AG04450 (cell line): ENCODE measurements around the gene HPRT1. TPM values are rescaled to one million over a fixed set of nuclear protein-coding genes. Genes with fewer than 3 reads are reported as not detected.
A peak's percentile ranks its signal among the peaks of the same experiment; 100 is the strongest.

Experiments
- CTCF ChIA-PET: fragments of 300-600, 350-600 bp; formaldehyde crosslinking; extraction: SDS; loops from one replicate; lab custom pipeline; 2022; ENCODE audit warnings: antibody characterized with exemption, inconsistent platforms; lab: Charles Lee
- POLR2A ChIA-PET: fragments of 350-600 bp; formaldehyde crosslinking; extraction: SDS; loops from one replicate; lab custom pipeline; 2021; ENCODE audit warnings: antibody characterized with exemption, inconsistent platforms; lab: Yijun Ruan, JAX
- DNase-seq: peaks from one replicate; pipeline ENCODE4 v3.0.0-alpha.2; 2011; ENCODE audit warnings: low read depth, low spot score
- H3K27ac ChIP-seq: one replicate; pipeline ENCODE4 v1.5.1; 2012; ENCODE audit warnings: low read depth, low read length, control low read depth
- H3K27me3 ChIP-seq: one replicate; pipeline ENCODE4 v1.6.0; 2012; ENCODE audit warnings: low read length; ENCODE audit not compliant: control insufficient read depth, insufficient read depth
- H3K4me3 ChIP-seq: 2 replicates; pipeline ENCODE4 v1.5.1; 2011; ENCODE audit warnings: mild to moderate bottlenecking, low read depth, low read length, control low read depth
- H3K9me3 ChIP-seq: 2 replicates; pipeline ENCODE4 v1.5.1; 2012; ENCODE audit warnings: low read length; ENCODE audit not compliant: control insufficient read depth, insufficient read depth
- CTCF ChIP-seq: IDR thresholded peaks from 2 replicates; pipeline ENCODE4 v1.5.1; 2011; ENCODE audit warnings: low read depth, low read length, control low read depth, inconsistent platforms
- polyA plus RNA-seq: library from polyadenylated mRNA; depleted of rRNA; stranded (reverse); fragments of >200 nt; gene quantifications from 2 replicates; pipeline ENCODE4 v1.2.3, GENCODE V29; 2011; rRNA removed
- small RNA-seq: library from RNA; depleted of rRNA; stranded (forward); fragments of <200 nt; gene quantifications from one replicate; pipeline ENCODE3, GENCODE V24; 2012; ENCODE audit warnings: low read depth; ENCODE audit not compliant: insufficient read length

The HPRT1 gene
- polyA plus RNA-seq, 1 experiment: 32.8 TPM

DNA sequence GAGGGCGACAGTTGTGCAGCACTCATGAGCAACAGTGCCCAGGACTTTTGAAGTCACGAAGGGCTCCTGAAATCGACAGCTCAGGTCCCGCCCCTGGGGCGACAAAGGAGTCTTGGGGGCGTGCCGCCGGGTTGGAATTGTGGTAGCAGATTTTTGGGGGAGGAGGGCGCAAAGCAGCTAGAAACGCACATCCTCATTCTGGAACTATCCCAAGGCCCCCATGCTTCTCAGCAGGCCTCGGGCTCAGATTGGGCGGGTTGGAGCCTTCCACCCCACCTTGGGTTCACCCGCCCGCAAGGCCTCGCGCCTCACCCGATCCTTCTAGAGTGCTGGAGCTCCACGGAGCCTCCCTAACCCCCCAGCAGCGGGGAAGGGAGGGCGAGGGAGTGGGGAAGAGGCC is 85.5 kb downstream of the HPRT1 start:
- Histone ChIP-seq H3K27me3 (no peaks in the 10 kb centered on the region), H3K4me3 (peak overlapping the region; percentile 13), H3K27ac (peak overlapping the region; percentile 52), H3K9me3 (peaks cover 9% of the 10 kb centered on the region; the same call in 1 of the 2 replicates)
- no peak for DNase-seq
- POLR2A ChIA-PET: interaction anchor here (0.6 to 2.7 kb wide), 4 partner anchors 24 to 86 kb away, joined by 3 to 11 read pairs (median 6); no protein-coding TSS in a partner anchor
- CTCF ChIA-PET: no interaction called here
- TF ChIP-seq CTCF: no peak

DNA sequence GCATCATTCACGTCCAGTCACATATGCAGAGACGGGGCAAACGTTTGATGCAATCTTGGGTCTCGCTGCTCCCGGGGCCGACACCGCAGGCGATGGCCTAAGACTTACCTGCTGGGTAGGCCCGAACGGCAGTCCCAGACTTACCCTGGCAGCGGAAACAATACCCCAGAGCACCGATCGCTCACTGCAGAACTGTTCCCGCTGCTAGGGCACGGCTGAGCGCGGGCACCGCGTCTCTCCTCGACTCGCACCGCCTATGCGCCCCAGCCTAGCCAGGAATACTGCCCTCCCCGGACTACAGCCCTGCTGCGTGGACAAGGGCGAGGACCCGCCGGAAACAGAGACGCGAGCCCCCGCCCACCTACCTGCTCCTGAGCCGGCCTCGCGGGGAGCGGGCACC is 86.2 kb downstream of the HPRT1 start:
- Histone ChIP-seq H3K4me3 (peak overlapping the region; percentile 80), H3K9me3 (peaks cover 9% of the 10 kb centered on the region; the same call in 1 of the 2 replicates), H3K27me3 (no peaks in the 10 kb centered on the region), H3K27ac (peak overlapping the region; percentile 52)
- ChIA-PET POLR2A (interaction anchor here (2.7 kb wide), 1 partner anchor 85 kb away, joined by 11 read pairs; no protein-coding TSS in a partner anchor), CTCF (interaction anchor here (1.5 kb wide), 1 partner anchor 236 kb away, joined by 7 read pairs; no protein-coding TSS in a partner anchor)
- no peak for TF ChIP-seq CTCF
- DNase-seq: no peak

DNA sequence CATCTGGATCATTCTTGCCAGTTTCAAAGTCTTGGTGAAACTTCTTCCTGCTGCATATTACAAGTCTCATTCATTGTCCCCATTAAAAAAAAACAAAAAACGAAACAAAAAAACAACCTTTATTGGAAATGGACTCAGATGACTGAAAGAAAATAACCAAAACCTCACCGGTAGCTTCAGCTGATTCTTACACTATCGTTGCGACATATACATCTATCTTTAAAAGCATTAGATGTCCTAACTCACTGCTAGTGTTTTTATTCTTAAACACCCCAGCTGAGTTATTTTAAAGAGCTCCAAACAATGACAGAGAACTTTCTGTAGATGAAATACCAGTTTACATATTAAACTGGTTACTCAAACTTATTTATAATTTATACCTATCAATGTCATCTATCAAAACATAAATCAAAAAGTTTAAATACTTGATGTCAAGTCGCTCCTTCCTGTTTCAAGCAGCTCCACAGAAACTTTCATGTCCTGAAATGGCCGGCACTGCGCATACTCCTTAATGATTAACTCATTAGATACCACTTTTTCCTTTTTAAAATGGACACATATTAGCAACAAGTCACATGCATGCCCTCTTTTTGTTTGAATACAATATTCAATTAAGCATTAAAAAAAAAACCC is 87.2 kb downstream of the HPRT1 start:
- POLR2A ChIA-PET: interaction anchor here (0.7 to 1.2 kb wide), 3 partner anchors 45 to 84 kb away, joined by 3 to 7 read pairs (median 4); no protein-coding TSS in a partner anchor
- H3K4me3 ChIP-seq: peak overlapping the region; percentile 80
- TF ChIP-seq CTCF: no peak
- DNase-seq: no peak
- CTCF ChIA-PET: interaction anchor here (1.0 to 1.5 kb wide), 3 partner anchors 27 to 235 kb away, joined by 3 to 8 read pairs (median 7); no protein-coding TSS in a partner anchor
- H3K27me3 ChIP-seq: no peaks in the 10 kb centered on the region
- H3K9me3 ChIP-seq: peaks cover 9% of the 10 kb centered on the region; the same call in 1 of the 2 replicates
- no peak overlapping the region for H3K27ac ChIP-seq

DNA sequence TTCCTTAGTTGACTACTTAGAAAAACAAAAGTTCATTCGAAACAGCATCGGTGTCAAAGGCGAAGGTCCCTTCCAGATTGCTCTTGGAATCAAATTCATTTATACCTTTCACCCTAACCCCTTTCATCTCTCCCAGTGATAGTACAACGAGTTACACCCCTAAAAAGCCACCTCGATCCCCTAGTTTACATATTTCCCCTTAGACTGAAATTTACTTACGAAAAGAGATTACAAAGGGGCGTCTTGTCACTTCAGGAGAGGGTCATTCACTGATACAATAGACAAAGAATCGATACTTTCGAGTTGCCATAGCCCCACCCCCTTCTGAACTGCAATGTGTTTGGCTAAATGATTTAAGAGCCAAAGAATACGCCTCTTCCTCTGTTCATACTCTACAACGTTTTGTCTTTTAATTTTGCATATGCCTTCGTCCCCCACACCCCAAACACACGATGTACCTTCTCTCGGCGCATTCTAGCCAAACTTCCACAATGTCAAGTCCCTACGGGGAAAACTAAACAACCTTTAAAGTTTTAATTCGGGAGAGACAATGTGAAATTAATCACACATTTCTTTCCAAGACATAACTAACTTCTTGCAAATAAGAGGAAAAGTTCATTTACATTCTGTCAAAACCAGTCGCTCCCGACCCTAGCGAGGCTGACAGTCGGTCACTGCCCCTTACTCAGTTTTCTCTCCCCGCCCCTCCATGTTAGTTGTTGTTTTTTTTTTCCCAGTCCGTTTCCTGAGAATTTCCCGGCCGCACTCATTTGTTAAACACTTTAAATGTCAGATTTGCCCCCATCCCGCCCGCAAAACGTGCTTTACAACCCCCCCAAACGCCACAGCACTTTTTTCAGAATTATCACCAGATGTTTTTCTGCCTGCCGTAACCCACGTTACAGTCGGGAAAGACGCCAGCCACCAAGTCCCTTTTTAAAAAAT is 88.6 kb downstream of the HPRT1 start:
- DNase-seq: no peak
- H3K27me3 ChIP-seq: no peaks in the 10 kb centered on the region
- POLR2A ChIA-PET: no interaction called here
- CTCF ChIA-PET: no interaction called here
- H3K27ac ChIP-seq: peak overlapping the region; percentile 68
- no peak for TF ChIP-seq CTCF
- H3K4me3 ChIP-seq: peak overlapping the region; percentile 80
- H3K9me3 ChIP-seq: peaks cover 9% of the 10 kb centered on the region; the same call in 1 of the 2 replicates

Small RNA genes within 50 kb of the gene (small RNA-seq; reads per million reads assigned to genes)
- gene AC004383.1 (not detected), gene MIR450A1 (336 reads per million, percentile 93 among the genes with 10 or more reads in this experiment), gene MIR450A2 (164 reads per million, percentile 90 among the genes with 10 or more reads in this experiment), gene MIR450B (2,114 reads per million, percentile 97 among the genes with 10 or more reads in this experiment), gene MIR503 (25,290 reads per million, percentile 100 among the genes with 10 or more reads in this experiment), gene MIR542 (6,004 reads per million, percentile 98 among the genes with 10 or more reads in this experiment)

Other genes with a start within 250 kb of the HPRT1 start
- 0.06 and 0.15 TPM in 2 replicates for gene CCDC160, start 223.0 kb upstream of the HPRT1 start, polyA plus RNA-seq
- gene PHF6, start 86.9 kb upstream of the HPRT1 start, polyA plus RNA-seq: 15.1 and 16.1 TPM in 2 replicates
- gene PLAC1, start 198.3 kb downstream of the HPRT1 start, polyA plus RNA-seq: 2.4 and 2.6 TPM in 2 replicates